MCF 10A (cell line): ENCODE data around the gene HMGCS2. TPM values are rescaled to one million over a fixed set of nuclear protein-coding genes. Genes with fewer than 3 reads are reported as not detected.

Experiments
- BruUV-seq: library from RNA; stranded (reverse); fragments of 400-500 nt; replicated peaks from 2 replicates; lab custom pipeline; 2021; lab: Mats Ljungman, UMichigan
- CTCF ChIA-PET: fragments of 300-600 bp; sonication (Branson Sonifier 250); formaldehyde crosslinking; extraction: SDS; loops from one replicate; lab custom pipeline; 2021; ENCODE audit warnings: antibody characterized with exemption, inconsistent platforms; lab: Yijun Ruan, JAX
- POLR2A ChIA-PET: fragments of 300-600, 350-650 bp; sonication (Branson Sonifier 250); formaldehyde crosslinking; extraction: SDS; loops from one replicate; lab custom pipeline; 2020; ENCODE audit warnings: antibody characterized with exemption, inconsistent platforms; lab: Yijun Ruan, JAX
- DNase-seq: peaks from one replicate; pipeline ENCODE4 v3.0.0-alpha.2; 2018; ENCODE audit not compliant: unreplicated experiment
- H3K27ac Mint-ChIP-seq: one replicate; pipeline ENCODE4 v1.8.0; 2022; ENCODE audit warnings: mild to moderate bottlenecking, low read depth, mixed read lengths; ENCODE audit not compliant: unreplicated experiment
- H3K27me3 Mint-ChIP-seq: one replicate; pipeline ENCODE4 v1.8.0; 2022; ENCODE audit warnings: mixed read lengths; ENCODE audit not compliant: insufficient read depth, unreplicated experiment
- H3K36me3 Mint-ChIP-seq: one replicate; pipeline ENCODE4 v1.8.0; 2022; ENCODE audit warnings: mild to moderate bottlenecking, moderate library complexity, mixed read lengths; ENCODE audit not compliant: insufficient read depth, unreplicated experiment
- H3K4me1 Mint-ChIP-seq: one replicate; pipeline ENCODE4 v1.8.0; 2022; ENCODE audit warnings: mixed read lengths; ENCODE audit not compliant: insufficient read depth, unreplicated experiment
- H3K4me3 Mint-ChIP-seq: one replicate; pipeline ENCODE4 v1.8.0; 2022; ENCODE audit warnings: mild to moderate bottlenecking, moderate library complexity, mixed read lengths; ENCODE audit not compliant: unreplicated experiment
- H3K9me3 Mint-ChIP-seq: one replicate; pipeline ENCODE4 v1.8.0; 2022; ENCODE audit warnings: mixed read lengths; ENCODE audit not compliant: unreplicated experiment
- intact Hi-C: fragments of 100-400 bp; cut with micrococcal nuclease; formaldehyde crosslinking; loops from 2 replicates; pipeline ENCODE4 v1.14.1; 2022
- total RNA-seq: library from RNA; stranded (reverse); gene quantifications from 2 replicates; pipeline ENCODE4 v1.2.3, GENCODE V29; 2022
- TF ChIP-seq, protein P1 (sequence below): fragments of 200-600 bp; IDR thresholded peaks from one replicate; pipeline ENCODE4 v1.8.0; 2022; ENCODE audit warnings: antibody characterized with exemption, mild to moderate bottlenecking; ENCODE audit not compliant: unreplicated experiment

The HMGCS2 gene
- total RNA-seq, 1 experiment from 2014 or later, result not detected

DNA sequence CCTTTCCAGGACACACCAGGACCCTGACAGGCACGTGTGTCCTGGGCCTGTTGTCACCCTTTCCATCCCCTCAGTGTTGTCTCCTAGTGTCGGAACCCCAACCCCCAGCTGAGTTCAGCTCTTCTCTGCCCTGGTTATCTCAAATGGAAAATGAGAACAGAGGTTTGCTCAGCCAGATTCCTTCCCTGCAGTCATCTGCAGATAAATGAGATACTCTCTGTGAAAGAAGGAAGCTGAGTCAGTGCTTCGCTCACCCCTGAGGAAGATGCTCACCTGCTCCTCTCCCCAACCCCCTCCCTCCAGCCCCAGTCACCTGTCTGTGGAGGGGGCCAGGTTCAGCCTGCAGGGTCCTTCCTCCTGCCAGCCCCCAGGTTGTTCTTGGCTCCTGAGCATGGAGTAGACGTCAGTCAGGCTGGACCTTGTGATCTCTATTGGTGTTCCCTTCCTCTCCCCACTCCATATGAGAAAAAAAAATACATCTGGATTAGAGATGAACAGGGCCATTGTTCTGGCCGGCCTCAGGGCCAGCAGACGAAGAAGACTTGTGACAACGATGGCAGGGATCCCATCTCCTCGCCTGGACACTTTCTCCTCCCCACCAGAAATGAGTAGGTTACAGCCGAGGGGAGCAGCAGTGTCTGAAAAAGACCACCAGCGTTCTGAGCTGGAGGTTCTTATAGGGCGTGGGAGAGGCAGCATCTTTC lies 36.1 kb downstream of the HMGCS2 start:
- ChIA-PET POLR2A (no interaction called here), CTCF (interaction anchor here (0.7 to 6.3 kb wide), 3 partner anchors 12 to 129 kb away, joined by 4 to 42 read pairs (median 39); no protein-coding TSS in a partner anchor)
- BruUV-seq, result no TSS peak
- Mint-ChIP-seq H3K4me1 (no peaks in the 10 kb centered on the region), H3K4me3 (no peak overlapping the region), H3K36me3 (peaks cover 32% of the 10 kb centered on the region), H3K9me3 (no peaks in the 10 kb centered on the region), H3K27ac (no peak overlapping the region), H3K27me3 (no peaks in the 10 kb centered on the region)
- DNase-seq, result no peak
- TF ChIP-seq, protein P1, sequence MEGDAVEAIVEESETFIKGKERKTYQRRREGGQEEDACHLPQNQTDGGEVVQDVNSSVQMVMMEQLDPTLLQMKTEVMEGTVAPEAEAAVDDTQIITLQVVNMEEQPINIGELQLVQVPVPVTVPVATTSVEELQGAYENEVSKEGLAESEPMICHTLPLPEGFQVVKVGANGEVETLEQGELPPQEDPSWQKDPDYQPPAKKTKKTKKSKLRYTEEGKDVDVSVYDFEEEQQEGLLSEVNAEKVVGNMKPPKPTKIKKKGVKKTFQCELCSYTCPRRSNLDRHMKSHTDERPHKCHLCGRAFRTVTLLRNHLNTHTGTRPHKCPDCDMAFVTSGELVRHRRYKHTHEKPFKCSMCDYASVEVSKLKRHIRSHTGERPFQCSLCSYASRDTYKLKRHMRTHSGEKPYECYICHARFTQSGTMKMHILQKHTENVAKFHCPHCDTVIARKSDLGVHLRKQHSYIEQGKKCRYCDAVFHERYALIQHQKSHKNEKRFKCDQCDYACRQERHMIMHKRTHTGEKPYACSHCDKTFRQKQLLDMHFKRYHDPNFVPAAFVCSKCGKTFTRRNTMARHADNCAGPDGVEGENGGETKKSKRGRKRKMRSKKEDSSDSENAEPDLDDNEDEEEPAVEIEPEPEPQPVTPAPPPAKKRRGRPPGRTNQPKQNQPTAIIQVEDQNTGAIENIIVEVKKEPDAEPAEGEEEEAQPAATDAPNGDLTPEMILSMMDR, result no peak
- intact Hi-C loops, result no loop called here

DNA sequence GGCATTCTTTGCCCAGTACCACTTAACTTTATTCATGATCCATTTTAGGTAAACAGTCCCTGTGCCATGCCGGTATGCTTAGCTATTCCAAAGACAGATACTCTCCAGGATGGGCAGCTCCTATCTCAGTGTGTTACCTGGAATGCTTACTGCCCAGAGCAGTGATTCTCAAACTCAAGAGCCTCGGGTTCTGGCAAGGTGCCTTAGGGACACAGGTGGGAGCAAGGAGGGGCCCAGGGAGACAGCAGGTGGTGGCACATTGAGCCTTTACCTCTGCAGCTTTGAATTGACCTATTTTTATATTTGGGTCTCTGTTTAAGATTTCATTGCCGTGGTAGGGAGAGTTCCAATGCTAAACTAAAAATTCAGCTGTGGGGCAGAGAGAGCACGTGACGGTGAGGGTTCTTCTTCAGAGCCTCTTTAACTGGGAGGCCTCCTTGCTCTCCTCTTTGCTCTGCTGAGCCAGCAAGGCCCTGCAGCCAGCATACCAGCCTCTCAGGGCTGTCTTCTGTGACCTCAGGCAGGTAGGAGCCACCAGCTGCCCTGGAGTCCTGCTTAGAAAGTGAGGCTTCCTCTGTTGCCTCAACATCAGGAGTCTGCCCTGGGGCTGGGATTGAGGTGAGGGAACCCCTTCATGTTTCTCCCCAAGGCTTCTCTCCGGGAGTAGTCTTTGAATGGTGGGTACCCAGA lies 36.8 kb downstream of the HMGCS2 start:
- H3K4me1 Mint-ChIP-seq, result no peaks in the 10 kb centered on the region
- intact Hi-C loops, result no loop called here
- CTCF ChIA-PET, result interaction anchor here (0.8 to 6.3 kb wide), 2 partner anchors 13 to 68 kb away, joined by 3 to 42 read pairs; no protein-coding TSS in a partner anchor

DNA sequence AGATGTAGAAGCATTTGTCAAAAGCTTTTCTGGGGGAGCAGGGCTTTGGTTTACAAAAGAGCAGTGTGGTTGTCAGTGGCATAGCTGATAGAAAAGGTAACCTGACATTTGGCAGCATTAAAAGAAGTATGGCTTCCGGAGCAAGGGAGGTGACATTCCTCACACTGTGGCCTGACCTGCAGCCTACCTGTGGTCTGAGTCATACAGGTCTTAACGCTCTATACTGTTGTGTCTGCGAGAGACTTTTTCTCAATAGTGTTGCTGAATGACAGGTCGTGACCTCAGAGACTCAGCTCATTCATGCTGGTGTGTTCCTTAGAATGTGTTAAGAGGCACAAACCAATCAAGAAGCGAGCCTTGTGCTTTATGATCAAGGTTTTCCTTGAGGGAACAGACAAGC lies 37.6 kb downstream of the HMGCS2 start:
- no peaks in the 10 kb centered on the region for H3K4me1 Mint-ChIP-seq
- intact Hi-C loops, result no loop called here

More for the DNA sequence above, 36.8 kb downstream of the HMGCS2 start:
- H3K9me3 Mint-ChIP-seq, result no peaks in the 10 kb centered on the region
- H3K27me3 Mint-ChIP-seq, result no peaks in the 10 kb centered on the region
- TF ChIP-seq, protein P1, result no peak
- H3K36me3 Mint-ChIP-seq, result peaks cover 32% of the 10 kb centered on the region
- no peak for DNase-seq
- POLR2A ChIA-PET, result no interaction called here
- H3K27ac Mint-ChIP-seq, result no peak overlapping the region
- BruUV-seq, result no TSS peak
- no peak overlapping the region for H3K4me3 Mint-ChIP-seq

More for the DNA sequence above, 37.6 kb downstream of the HMGCS2 start:
- TF ChIP-seq, protein P1, result no peak
- ChIA-PET POLR2A (no interaction called here), CTCF (interaction anchor here (0.7 to 6.3 kb wide), 4 partner anchors 13 to 78 kb away, joined by 3 to 42 read pairs (median 3); no protein-coding TSS in a partner anchor)
- peaks cover 27% of the 10 kb centered on the region for H3K36me3 Mint-ChIP-seq
- no peaks in the 10 kb centered on the region for H3K27me3 Mint-ChIP-seq
- BruUV-seq, result no TSS peak
- no peak overlapping the region for H3K4me3 Mint-ChIP-seq
- DNase-seq, result no peak
- H3K9me3 Mint-ChIP-seq, result no peaks in the 10 kb centered on the region
- H3K27ac Mint-ChIP-seq, result no peak overlapping the region
